ENCODE data around the gene VPS9D1.

VPS9D1 gene

DNA sequence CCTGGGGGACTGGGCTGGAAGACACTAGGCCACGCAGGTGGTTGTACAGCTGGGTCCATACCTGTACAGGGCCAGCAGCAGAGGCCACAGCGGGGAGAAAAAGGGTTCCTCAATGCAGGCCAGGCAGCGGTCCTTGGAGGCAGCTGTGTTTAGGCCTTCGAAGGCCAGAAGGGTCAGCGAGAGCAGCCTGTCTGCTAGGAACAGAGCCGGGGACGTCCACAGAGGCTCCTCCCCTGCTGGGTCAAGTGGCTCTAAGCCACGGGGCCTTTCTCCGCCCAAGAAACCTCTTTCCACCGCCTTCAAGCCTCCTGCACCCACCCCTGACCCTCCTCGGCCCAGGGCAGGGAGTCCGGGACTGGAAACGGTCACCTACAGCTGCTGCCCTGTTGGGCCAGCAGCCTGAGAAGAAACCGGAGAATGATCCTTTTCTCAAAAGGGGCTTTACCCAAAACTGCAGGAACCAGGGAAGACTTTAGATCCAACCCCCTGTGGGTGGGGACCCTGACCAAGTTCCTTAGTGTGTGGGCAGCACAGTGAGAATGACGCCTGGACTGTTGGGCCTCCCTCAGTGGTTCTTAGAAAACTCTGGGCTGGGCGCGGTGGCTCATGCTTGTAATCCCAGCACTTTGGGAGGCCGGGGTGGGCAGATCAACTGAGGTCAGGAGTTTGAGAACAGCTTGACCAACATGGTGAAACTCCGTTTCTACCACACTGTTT, 10.8 kb downstream of the VPS9D1 start:
- Histone ChIP-seq H2AFZ (ENCODE audit: low read depth, low read length) (no peak overlapping the region), H3K4me1 (ENCODE audit: low read length) (peaks cover 7% of the 10 kb centered on the region; the same call in 1 of the 2 replicates), H4K20me1 (ENCODE audit: insufficient read depth, low read length) (no peaks in the 10 kb centered on the region), H3K79me2 (ENCODE audit: low read length) (peaks cover 20% of the 10 kb centered on the region), H3K27ac (ENCODE audit: low read length) (no peak overlapping the region), H3K9me3 (ENCODE audit: insufficient read depth, low read length) (no peaks in the 10 kb centered on the region), H3K4me3 (ENCODE audit: low read length) (no peak overlapping the region), H3K4me2 (ENCODE audit: low read length) (no peak overlapping the region), H3K27me3 (ENCODE audit: low read depth, low read length) (no peaks in the 10 kb centered on the region), H3K9ac (ENCODE audit: low read length) (no peak overlapping the region), H3K36me3 (replicated peaks; ENCODE audit: low read depth, low read length) (peaks cover 6% of the 10 kb centered on the region)
- TF ChIP-seq EZH2phosphoT487 (IDR thresholded peaks at IDR 0.05; ENCODE audit: low read depth) = no peak
- TF ChIP-seq, protein P1, sequence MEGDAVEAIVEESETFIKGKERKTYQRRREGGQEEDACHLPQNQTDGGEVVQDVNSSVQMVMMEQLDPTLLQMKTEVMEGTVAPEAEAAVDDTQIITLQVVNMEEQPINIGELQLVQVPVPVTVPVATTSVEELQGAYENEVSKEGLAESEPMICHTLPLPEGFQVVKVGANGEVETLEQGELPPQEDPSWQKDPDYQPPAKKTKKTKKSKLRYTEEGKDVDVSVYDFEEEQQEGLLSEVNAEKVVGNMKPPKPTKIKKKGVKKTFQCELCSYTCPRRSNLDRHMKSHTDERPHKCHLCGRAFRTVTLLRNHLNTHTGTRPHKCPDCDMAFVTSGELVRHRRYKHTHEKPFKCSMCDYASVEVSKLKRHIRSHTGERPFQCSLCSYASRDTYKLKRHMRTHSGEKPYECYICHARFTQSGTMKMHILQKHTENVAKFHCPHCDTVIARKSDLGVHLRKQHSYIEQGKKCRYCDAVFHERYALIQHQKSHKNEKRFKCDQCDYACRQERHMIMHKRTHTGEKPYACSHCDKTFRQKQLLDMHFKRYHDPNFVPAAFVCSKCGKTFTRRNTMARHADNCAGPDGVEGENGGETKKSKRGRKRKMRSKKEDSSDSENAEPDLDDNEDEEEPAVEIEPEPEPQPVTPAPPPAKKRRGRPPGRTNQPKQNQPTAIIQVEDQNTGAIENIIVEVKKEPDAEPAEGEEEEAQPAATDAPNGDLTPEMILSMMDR (IDR thresholded peaks at IDR 0.05; ENCODE audit: low read depth, low read length) = no peak

DNA sequence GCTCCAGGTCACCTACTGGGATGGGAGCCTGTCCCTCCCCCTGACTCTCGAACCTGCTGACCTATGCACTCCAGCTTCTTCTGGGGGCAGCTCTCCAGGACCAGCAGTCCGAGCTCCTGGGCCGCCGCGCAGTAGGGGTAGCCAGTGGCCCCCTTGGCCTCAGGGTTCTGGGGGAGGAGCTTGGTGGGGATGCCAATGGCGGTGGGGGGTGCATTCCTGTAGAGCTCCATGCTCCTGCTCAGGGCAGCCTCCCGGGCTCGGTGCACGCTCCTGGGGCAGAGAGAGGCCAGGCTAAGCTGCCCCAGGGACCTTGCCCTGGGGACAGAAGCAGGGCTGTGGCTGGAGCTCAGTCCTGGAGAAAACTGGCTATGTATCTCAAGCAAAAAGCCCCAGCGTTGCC, 11.5 kb downstream of the VPS9D1 start:
- H3K36me3 ChIP-seq (replicated peaks; ENCODE audit: low read depth, low read length) = peaks cover 1% of the 10 kb centered on the region
- H3K9ac ChIP-seq (ENCODE audit: low read length) = no peak overlapping the region
- no peak overlapping the region for H3K27ac ChIP-seq (ENCODE audit: low read length)
- no peak overlapping the region for H3K4me3 ChIP-seq (ENCODE audit: low read length)
- TF ChIP-seq, protein P1 (IDR thresholded peaks at IDR 0.05; ENCODE audit: low read depth, low read length) = no peak
- no peak for TF ChIP-seq EZH2phosphoT487 (IDR thresholded peaks at IDR 0.05; ENCODE audit: low read depth)
- H3K27me3 ChIP-seq (ENCODE audit: low read depth, low read length) = no peaks in the 10 kb centered on the region
- peaks cover 16% of the 10 kb centered on the region for H3K79me2 ChIP-seq (ENCODE audit: low read length)
- no peaks in the 10 kb centered on the region for H3K9me3 ChIP-seq (ENCODE audit: insufficient read depth, low read length)
- no peaks in the 10 kb centered on the region for H4K20me1 ChIP-seq (ENCODE audit: insufficient read depth, low read length)
- H3K4me2 ChIP-seq (ENCODE audit: low read length) = no peak overlapping the region
- H2AFZ ChIP-seq (ENCODE audit: low read depth, low read length) = no peak overlapping the region
- peaks cover 7% of the 10 kb centered on the region; the same call in 1 of the 2 replicates for H3K4me1 ChIP-seq (ENCODE audit: low read length)

DNA sequence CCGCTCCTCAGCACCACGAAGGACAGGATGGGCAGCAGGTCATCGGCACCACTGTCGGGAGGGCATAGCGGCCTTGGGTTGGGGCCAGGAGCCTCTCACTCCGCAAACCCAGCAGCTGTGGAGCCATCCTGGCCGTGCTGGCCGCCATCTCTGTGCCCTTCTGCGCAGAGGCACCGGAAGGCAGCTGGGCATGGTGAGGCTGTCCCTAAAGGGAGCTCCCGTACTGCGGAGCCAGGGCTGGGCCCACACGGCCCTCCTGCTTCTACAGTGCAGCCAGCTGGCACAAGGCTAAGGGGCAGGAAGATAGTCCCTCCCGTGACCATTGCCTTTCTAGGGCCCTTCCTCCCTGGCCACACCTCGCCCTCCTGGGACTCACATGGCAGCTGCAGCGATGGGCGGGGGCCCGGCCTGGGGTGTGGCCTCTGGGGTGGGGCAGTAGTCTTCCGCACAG, 12.2 kb downstream of the VPS9D1 start:
- Histone ChIP-seq H3K9ac (ENCODE audit: low read length) (no peak overlapping the region), H3K27me3 (ENCODE audit: low read depth, low read length) (no peaks in the 10 kb centered on the region), H3K27ac (ENCODE audit: low read length) (no peak overlapping the region), H3K36me3 (replicated peaks; ENCODE audit: low read depth, low read length) (no peaks in the 10 kb centered on the region), H2AFZ (ENCODE audit: low read depth, low read length) (no peak overlapping the region), H3K4me3 (ENCODE audit: low read length) (no peak overlapping the region), H3K4me1 (ENCODE audit: low read length) (peaks cover 7% of the 10 kb centered on the region; the same call in 1 of the 2 replicates), H4K20me1 (ENCODE audit: insufficient read depth, low read length) (no peaks in the 10 kb centered on the region), H3K4me2 (ENCODE audit: low read length) (no peak overlapping the region), H3K79me2 (ENCODE audit: low read length) (peaks cover 13% of the 10 kb centered on the region), H3K9me3 (ENCODE audit: insufficient read depth, low read length) (no peaks in the 10 kb centered on the region)
- no peak for TF ChIP-seq EZH2phosphoT487 (IDR thresholded peaks at IDR 0.05; ENCODE audit: low read depth)
- TF ChIP-seq, protein P1 (IDR thresholded peaks at IDR 0.05; ENCODE audit: low read depth, low read length) = no peak

DNA sequence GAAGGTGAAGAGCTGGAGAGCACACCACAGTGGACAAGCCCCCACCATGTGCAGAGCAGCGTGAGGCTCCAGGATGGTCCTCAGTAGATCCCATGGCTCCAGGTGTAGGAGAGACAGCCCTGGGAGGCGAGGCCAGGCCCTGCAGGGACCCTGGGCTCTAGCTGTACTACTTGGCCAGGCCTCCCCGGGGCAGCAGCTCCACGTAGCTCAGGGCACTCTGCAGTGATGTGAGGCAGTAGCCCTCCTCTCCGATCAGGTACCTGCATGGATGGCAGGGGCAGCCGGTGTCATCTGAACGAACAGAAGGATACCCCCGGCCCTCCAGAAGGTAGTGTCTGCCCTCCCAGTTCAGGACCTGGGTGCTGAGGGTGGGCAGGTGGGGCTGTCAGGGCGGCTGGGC, 13.0 kb downstream of the VPS9D1 start:
- Histone ChIP-seq H3K9me3 (ENCODE audit: insufficient read depth, low read length) (no peaks in the 10 kb centered on the region), H2AFZ (ENCODE audit: low read depth, low read length) (no peak overlapping the region), H3K9ac (ENCODE audit: low read length) (no peak overlapping the region), H3K27me3 (ENCODE audit: low read depth, low read length) (no peaks in the 10 kb centered on the region), H3K27ac (ENCODE audit: low read length) (no peak overlapping the region), H3K4me2 (ENCODE audit: low read length) (no peak overlapping the region), H3K79me2 (ENCODE audit: low read length) (peaks cover 6% of the 10 kb centered on the region), H4K20me1 (ENCODE audit: insufficient read depth, low read length) (no peaks in the 10 kb centered on the region), H3K4me3 (ENCODE audit: low read length) (no peak overlapping the region), H3K36me3 (replicated peaks; ENCODE audit: low read depth, low read length) (no peaks in the 10 kb centered on the region), H3K4me1 (ENCODE audit: low read length) (peaks cover 5% of the 10 kb centered on the region; the same call in 1 of the 2 replicates)
- TF ChIP-seq EZH2phosphoT487 (IDR thresholded peaks at IDR 0.05; ENCODE audit: low read depth) = no peak
- TF ChIP-seq, protein P1 (IDR thresholded peaks at IDR 0.05; ENCODE audit: low read depth, low read length) = no peak
